Hepatocyte (in vitro differentiated cells): Measurements from ENCODE around the gene SLC16A8.

ENCODE experiments used
- EZH2 ChIP-seq: fragments of 200-600 bp; sonication (generic); IDR thresholded peaks from 2 replicates; pipeline ENCODE4 v1.6.1; 2016; ENCODE audit warnings: antibody characterized with exemption, mild to moderate bottlenecking, borderline replicate concordance
- EZH2phosphoT487 ChIP-seq: fragments of 200-600 bp; sonication (generic); IDR thresholded peaks from one replicate; pipeline ENCODE4 v1.6.1; 2018; ENCODE audit warnings: antibody characterized with exemption, mild to moderate bottlenecking, low read depth, moderate library complexity; ENCODE audit not compliant: unreplicated experiment, severe bottlenecking
- TF ChIP-seq, protein P1 (sequence below): fragments of 200-600 bp; sonication (generic); IDR thresholded peaks from 2 replicates; pipeline ENCODE4 v1.5.1; 2016; ENCODE audit warnings: antibody characterized with exemption, mild to moderate bottlenecking; ENCODE audit not compliant: poor library complexity

DNA sequence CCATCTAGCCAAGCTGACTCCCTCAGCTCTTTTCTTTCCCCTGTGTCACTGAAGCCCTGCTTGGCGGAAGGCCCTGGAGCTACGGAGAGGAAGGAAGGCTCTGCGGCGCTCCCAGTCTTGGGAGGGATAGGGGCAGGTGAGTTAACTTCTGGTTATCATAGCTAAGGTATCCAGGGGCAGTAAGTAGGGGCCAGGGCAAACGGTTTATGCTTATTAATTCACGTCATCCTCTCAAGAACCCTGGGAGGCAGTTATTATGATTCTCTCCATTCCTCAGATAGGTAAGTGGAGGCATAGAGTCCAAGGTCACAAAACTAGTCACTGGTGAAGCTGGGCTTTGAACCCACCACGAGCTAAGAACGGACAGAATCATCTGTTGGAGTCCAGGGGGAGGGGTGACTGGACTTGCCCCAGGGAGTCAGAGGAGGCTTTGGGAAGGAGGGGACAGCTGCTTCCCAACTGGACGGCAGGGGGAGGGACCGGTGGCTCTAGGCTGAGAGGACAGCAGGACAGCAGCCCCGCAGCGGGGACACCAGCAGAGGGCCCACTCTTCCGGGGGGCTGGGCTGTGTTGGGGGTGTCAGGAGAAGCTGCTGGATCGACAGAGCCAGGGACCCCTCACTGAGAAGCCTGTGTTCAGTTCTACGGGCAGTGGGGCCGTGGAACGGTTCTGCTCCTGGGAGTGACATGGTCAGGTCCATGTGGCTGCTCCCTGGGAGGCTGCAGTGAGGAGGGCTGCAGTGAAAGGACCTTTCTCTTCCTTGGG is 23.0 kb upstream of the SLC16A8 start:
- TF ChIP-seq, protein P1, sequence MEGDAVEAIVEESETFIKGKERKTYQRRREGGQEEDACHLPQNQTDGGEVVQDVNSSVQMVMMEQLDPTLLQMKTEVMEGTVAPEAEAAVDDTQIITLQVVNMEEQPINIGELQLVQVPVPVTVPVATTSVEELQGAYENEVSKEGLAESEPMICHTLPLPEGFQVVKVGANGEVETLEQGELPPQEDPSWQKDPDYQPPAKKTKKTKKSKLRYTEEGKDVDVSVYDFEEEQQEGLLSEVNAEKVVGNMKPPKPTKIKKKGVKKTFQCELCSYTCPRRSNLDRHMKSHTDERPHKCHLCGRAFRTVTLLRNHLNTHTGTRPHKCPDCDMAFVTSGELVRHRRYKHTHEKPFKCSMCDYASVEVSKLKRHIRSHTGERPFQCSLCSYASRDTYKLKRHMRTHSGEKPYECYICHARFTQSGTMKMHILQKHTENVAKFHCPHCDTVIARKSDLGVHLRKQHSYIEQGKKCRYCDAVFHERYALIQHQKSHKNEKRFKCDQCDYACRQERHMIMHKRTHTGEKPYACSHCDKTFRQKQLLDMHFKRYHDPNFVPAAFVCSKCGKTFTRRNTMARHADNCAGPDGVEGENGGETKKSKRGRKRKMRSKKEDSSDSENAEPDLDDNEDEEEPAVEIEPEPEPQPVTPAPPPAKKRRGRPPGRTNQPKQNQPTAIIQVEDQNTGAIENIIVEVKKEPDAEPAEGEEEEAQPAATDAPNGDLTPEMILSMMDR = no peak
- TF ChIP-seq EZH2 (no peak), EZH2phosphoT487 (no peak)
